ENCODE measurements around the gene BLM. TPM values are rescaled to one million over a fixed set of nuclear protein-coding genes. Genes with fewer than 3 reads are reported as not detected.

Gene BLM
- total and polyA plus RNA-seq, 2 of the 8 experiments (the other 6 are each of a cell fraction or from before 2014, with no cell fraction given) = 15.2 to 46.7 TPM

DNA sequence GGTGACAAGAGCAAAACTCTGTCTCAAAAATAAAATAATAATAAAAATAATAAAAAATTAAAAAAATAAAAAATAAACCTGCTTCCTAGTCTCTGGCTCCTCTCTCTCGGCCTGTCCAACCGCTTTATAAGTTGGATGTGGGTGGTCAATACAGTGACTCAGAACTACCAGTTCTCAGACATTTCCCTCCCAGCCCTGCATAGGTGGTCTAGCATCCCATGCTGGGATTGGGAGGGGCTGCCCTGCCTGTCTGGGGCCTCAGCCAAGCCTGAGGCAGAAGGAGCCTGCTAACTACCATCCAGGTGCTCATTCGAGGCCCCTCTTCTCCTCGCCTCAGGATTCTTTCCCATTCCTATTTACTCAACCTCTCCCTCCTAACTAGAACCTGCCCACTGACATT is 33.3 kb upstream of the BLM start:
- no peak overlapping the region for H3K4me3 ChIP-seq (ENCODE audit: extremely low read depth in 1 of 4, insufficient read depth in 2 of 4, low read depth in 3 of 4, low read length in 4 of 4)
- H2AFZ ChIP-seq (ENCODE audit: low read length) = no peak overlapping the region
- FAIRE-seq = no peak
- H3K23me2 ChIP-seq (ENCODE audit: low read depth, low read length) = no peaks in the 10 kb centered on the region
- H2BK120ac ChIP-seq (replicated peaks; ENCODE audit: low read depth, low read length) = no peak overlapping the region
- H4K5ac ChIP-seq (ENCODE audit: insufficient read length, low read depth, low read length) = no peak overlapping the region
- no peaks in the 10 kb centered on the region for H3K27me3 ChIP-seq (replicated peaks in 1 of 4; ENCODE audit: control insufficient read depth in 3 of 4, extremely low read depth in 1 of 4, insufficient read depth in 3 of 4, low read length in 3 of 4)
- H2BK12ac ChIP-seq (ENCODE audit: low read depth, low read length) = no peak overlapping the region
- no peaks in the 10 kb centered on the region for H3K9me3 ChIP-seq (ENCODE audit: insufficient read depth in 2 of 2, low read depth in 1 of 2, low read length in 1 of 2)
- H3K4me1 ChIP-seq (replicated peaks in 1 of 4; ENCODE audit: control insufficient read depth in 3 of 4, insufficient read depth in 4 of 4, low read length in 3 of 4) = peaks cover 0 to 2% (median 0%) of the 10 kb centered on the region in 4 experiments; a peak in 1 of 7 replicates
- no peak overlapping the region; a peak in 1 of 7 replicates for H3K9ac ChIP-seq (replicated peaks in 1 of 4; ENCODE audit: extremely low read depth in 1 of 4, low read depth in 3 of 4, low read length in 3 of 4)
- H3K79me1 ChIP-seq (ENCODE audit: low read depth, low read length) = no peaks in the 10 kb centered on the region
- H3K79me2 ChIP-seq (ENCODE audit: control insufficient read depth in 1 of 2, insufficient read depth in 2 of 2, low read length in 2 of 2) = no peaks in the 10 kb centered on the region
- H3K27ac ChIP-seq (ENCODE audit: low read depth, low read length) = no peak overlapping the region
- H3K23ac ChIP-seq (ENCODE audit: insufficient read length) = no peak overlapping the region
- H3K4ac ChIP-seq (replicated peaks; ENCODE audit: insufficient read length, low read depth, low read length) = no peak overlapping the region
- WGBS, 2 experiments (ENCODE audit: extremely low coverage in 1 of 2, insufficient coverage in 1 of 2, insufficient read length in 1 of 2, insufficient replicate concordance in 2 of 2, low coverage in 1 of 2, low lambda C conversion rate in 2 of 2, missing lambda C conversion rate in 1 of 2) = 78% methylated on average over 4 of the region's 4 CpGs; no CpG with 5 or more reads in 1 of the 2 experiments
- no peak overlapping the region for H3K14ac ChIP-seq (ENCODE audit: insufficient read length)
- DNase-seq (ENCODE audit: low read depth in 1 of 2, low spot score in 2 of 2) = no peak
- H4K91ac ChIP-seq (replicated peaks; ENCODE audit: insufficient read length, low read length) = no peak overlapping the region
- no peak overlapping the region for H4K8ac ChIP-seq (ENCODE audit: extremely low read depth, insufficient read depth, low read length)
- H4K20me1 ChIP-seq (replicated peaks in 1 of 2; ENCODE audit: control insufficient read depth in 1 of 2, insufficient read depth in 2 of 2, low read length in 2 of 2) = no peaks in the 10 kb centered on the region
- no peak overlapping the region for H2BK20ac ChIP-seq (ENCODE audit: low read length)
- no peak overlapping the region for H3K56ac ChIP-seq (replicated peaks; ENCODE audit: insufficient read length, low read depth, low read length)
- ChIA-PET POLR2A (ENCODE audit: partially characterized antibody) (interaction anchor here (1.2 kb wide), 1 partner anchor 33 kb away, joined by 3 read pairs; the partner anchor contains the start of gene BLM), CTCF (ENCODE audit: partially characterized antibody) (interaction anchor here (0.6 to 1.5 kb wide), 3 partner anchors 18 to 853 kb away, joined by 3 to 4 read pairs (median 3); no protein-coding TSS in a partner anchor)
- no peak overlapping the region for H2BK15ac ChIP-seq (ENCODE audit: low read length)
- H3K36me3 ChIP-seq (ENCODE audit: control insufficient read depth in 2 of 4, insufficient read depth in 4 of 4, low read length in 3 of 4) = no peaks in the 10 kb centered on the region
- H3K4me2 ChIP-seq (ENCODE audit: insufficient read depth in 1 of 2, low read depth in 2 of 2, low read length in 2 of 2) = no peak overlapping the region
- H2AK5ac ChIP-seq (ENCODE audit: low read depth, low read length) = no peak overlapping the region
- H2BK5ac ChIP-seq (ENCODE audit: low read depth, low read length) = no peak overlapping the region
- no peak overlapping the region for H3K18ac ChIP-seq (ENCODE audit: extremely low read depth, low read length)
- TF ChIP-seq GTF2F1 (IDR thresholded peaks at IDR 0.05; ENCODE audit: borderline replicate concordance, low read depth, low read length) (no peak), RNF2 (IDR thresholded peaks at IDR 0.05; ENCODE audit: borderline replicate concordance, low read depth, low read length, missing control alignments, poor library complexity, severe bottlenecking) (no peak), TCF12 (IDR thresholded peaks at IDR 0.05; ENCODE audit: low read depth, low read length) (no peak), CTBP2 (IDR thresholded peaks at IDR 0.05; ENCODE audit: borderline replicate concordance, insufficient read depth, insufficient read length, low read length) (no peak), CHD1 (IDR thresholded peaks at IDR 0.05; ENCODE audit: low read depth, low read length) (no peak), TAF7 (optimal IDR thresholded peaks at IDR 0.05; ENCODE audit: borderline replicate concordance, low read depth, low read length) (no peak), HDAC2 (IDR thresholded peaks at IDR 0.05; ENCODE audit: borderline replicate concordance in 1 of 2, low read depth in 2 of 2, low read length in 2 of 2) (no peak), MAFK (IDR thresholded peaks at IDR 0.05; ENCODE audit: low read depth, low read length) (no peak), EZH2 (IDR thresholded peaks at IDR 0.05; ENCODE audit: low read depth, low read length, severe bottlenecking) (no peak)
- TF ChIP-seq, protein P1, sequence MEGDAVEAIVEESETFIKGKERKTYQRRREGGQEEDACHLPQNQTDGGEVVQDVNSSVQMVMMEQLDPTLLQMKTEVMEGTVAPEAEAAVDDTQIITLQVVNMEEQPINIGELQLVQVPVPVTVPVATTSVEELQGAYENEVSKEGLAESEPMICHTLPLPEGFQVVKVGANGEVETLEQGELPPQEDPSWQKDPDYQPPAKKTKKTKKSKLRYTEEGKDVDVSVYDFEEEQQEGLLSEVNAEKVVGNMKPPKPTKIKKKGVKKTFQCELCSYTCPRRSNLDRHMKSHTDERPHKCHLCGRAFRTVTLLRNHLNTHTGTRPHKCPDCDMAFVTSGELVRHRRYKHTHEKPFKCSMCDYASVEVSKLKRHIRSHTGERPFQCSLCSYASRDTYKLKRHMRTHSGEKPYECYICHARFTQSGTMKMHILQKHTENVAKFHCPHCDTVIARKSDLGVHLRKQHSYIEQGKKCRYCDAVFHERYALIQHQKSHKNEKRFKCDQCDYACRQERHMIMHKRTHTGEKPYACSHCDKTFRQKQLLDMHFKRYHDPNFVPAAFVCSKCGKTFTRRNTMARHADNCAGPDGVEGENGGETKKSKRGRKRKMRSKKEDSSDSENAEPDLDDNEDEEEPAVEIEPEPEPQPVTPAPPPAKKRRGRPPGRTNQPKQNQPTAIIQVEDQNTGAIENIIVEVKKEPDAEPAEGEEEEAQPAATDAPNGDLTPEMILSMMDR (IDR thresholded peaks at IDR 0.05; ENCODE audit: control extremely low read depth in 1 of 3, insufficient read depth in 1 of 3, low read depth in 1 of 3, low read length in 3 of 3) = no peak

All from H1 (cell line).